ENCODE data around the gene LIMCH1. TPM values are rescaled to one million over a fixed set of nuclear protein-coding genes. Genes with fewer than 3 reads are reported as not detected.

LIMCH1 gene
- total and polyA plus RNA-seq, 2 of the 8 experiments (the other 6 are each of a cell fraction or from before 2014, with no cell fraction given) = 2.7 to 3.0 TPM

DNA sequence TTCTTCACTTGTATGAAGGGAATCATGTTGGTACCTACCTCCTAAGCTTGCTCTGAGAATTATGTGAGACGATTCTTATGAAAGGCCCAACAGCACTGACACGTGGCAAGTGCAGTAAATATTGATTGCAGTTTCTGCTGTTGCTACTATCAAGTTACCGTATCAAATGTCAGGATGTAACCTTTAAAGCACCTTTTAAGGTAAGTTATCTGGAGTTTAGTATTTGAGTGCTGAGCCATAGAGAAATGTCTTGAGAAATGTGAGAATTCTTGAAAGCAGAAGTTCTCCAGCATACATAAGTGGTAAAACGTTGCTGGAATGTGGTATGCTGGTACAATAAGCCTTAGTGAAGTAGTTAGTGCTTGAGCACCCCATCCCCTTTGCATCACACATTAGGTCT, 120.2 kb downstream of the LIMCH1 start:
- FAIRE-seq (no peak), DNase-seq (ENCODE audit: low read depth in 1 of 2, low spot score in 2 of 2) (no peak)
- H3K79me1 ChIP-seq (ENCODE audit: low read depth, low read length) = no peaks in the 10 kb centered on the region
- H4K91ac ChIP-seq (replicated peaks; ENCODE audit: insufficient read length, low read length) = no peak overlapping the region
- no peak overlapping the region for H3K27ac ChIP-seq (ENCODE audit: low read depth, low read length)
- H3K4ac ChIP-seq (replicated peaks; ENCODE audit: insufficient read length, low read depth, low read length) = no peak overlapping the region
- H3K18ac ChIP-seq (ENCODE audit: extremely low read depth, low read length) = no peak overlapping the region
- H3K36me3 ChIP-seq (ENCODE audit: control insufficient read depth in 2 of 4, insufficient read depth in 4 of 4, low read length in 3 of 4) = no peaks in the 10 kb centered on the region
- H2AK5ac ChIP-seq (ENCODE audit: low read depth, low read length) = no peak overlapping the region
- no peaks in the 10 kb centered on the region for H3K9me3 ChIP-seq (ENCODE audit: insufficient read depth in 2 of 2, low read depth in 1 of 2, low read length in 1 of 2)
- no peak overlapping the region for H2BK12ac ChIP-seq (ENCODE audit: low read depth, low read length)
- no peaks in the 10 kb centered on the region for H3K4me1 ChIP-seq (replicated peaks in 1 of 4; ENCODE audit: control insufficient read depth in 3 of 4, insufficient read depth in 4 of 4, low read length in 3 of 4)
- no peak overlapping the region for H3K4me3 ChIP-seq (ENCODE audit: extremely low read depth in 1 of 4, insufficient read depth in 2 of 4, low read depth in 3 of 4, low read length in 4 of 4)
- H3K23me2 ChIP-seq (ENCODE audit: low read depth, low read length) = no peaks in the 10 kb centered on the region
- ChIA-PET POLR2A (ENCODE audit: partially characterized antibody) (no interaction called here), CTCF (ENCODE audit: partially characterized antibody) (interaction anchor here (1.0 to 1.4 kb wide), 4 partner anchors 113 to 377 kb away, joined by 3 to 4 read pairs (median 4); no protein-coding TSS in a partner anchor)
- no peak overlapping the region for H2BK20ac ChIP-seq (ENCODE audit: low read length)
- H3K14ac ChIP-seq (ENCODE audit: insufficient read length) = no peak overlapping the region
- H3K27me3 ChIP-seq (replicated peaks in 1 of 4; ENCODE audit: control insufficient read depth in 3 of 4, extremely low read depth in 1 of 4, insufficient read depth in 3 of 4, low read length in 3 of 4) = no peaks in the 10 kb centered on the region
- no peaks in the 10 kb centered on the region for H3K79me2 ChIP-seq (ENCODE audit: control insufficient read depth in 1 of 2, insufficient read depth in 2 of 2, low read length in 2 of 2)
- no peak overlapping the region for H4K8ac ChIP-seq (ENCODE audit: extremely low read depth, insufficient read depth, low read length)
- H3K4me2 ChIP-seq (ENCODE audit: insufficient read depth in 1 of 2, low read depth in 2 of 2, low read length in 2 of 2) = no peak overlapping the region
- no peak overlapping the region for H3K23ac ChIP-seq (ENCODE audit: insufficient read length)
- no peak overlapping the region for H2BK120ac ChIP-seq (replicated peaks; ENCODE audit: low read depth, low read length)
- no peak overlapping the region for H2BK15ac ChIP-seq (ENCODE audit: low read length)
- H2BK5ac ChIP-seq (ENCODE audit: low read depth, low read length) = no peak overlapping the region
- TF ChIP-seq GTF2F1 (IDR thresholded peaks at IDR 0.05; ENCODE audit: borderline replicate concordance, low read depth, low read length) = no peak
- no peak for TF ChIP-seq EZH2 (IDR thresholded peaks at IDR 0.05; ENCODE audit: low read depth, low read length, severe bottlenecking)
- peak; percentile 6; the same call in 1 of the 2 replicates for TF ChIP-seq SRF (IDR thresholded peaks at IDR 0.05; ENCODE audit: low read depth, low read length)
- TF ChIP-seq SP1 (IDR thresholded peaks at IDR 0.05; ENCODE audit: low read depth, low read length) = no peak
- TF ChIP-seq CTBP2 (IDR thresholded peaks at IDR 0.05; ENCODE audit: borderline replicate concordance, insufficient read depth, insufficient read length, low read length) = no peak
- no peak for TF ChIP-seq RBBP5 (IDR thresholded peaks at IDR 0.05; ENCODE audit: borderline replicate concordance, low read depth, low read length)
- TF ChIP-seq ATF3 (IDR thresholded peaks at IDR 0.05; ENCODE audit: insufficient read depth, low read depth, low read length) = no peak
- no peak for TF ChIP-seq ZNF274 (IDR thresholded peaks at IDR 0.05; ENCODE audit: borderline replicate concordance, extremely low read depth, low read length)
- H3K9ac ChIP-seq (replicated peaks in 1 of 4; ENCODE audit: extremely low read depth in 1 of 4, low read depth in 3 of 4, low read length in 3 of 4) = no peak overlapping the region
- 71% methylated on average over 4 of the region's 4 CpGs; no CpG with 5 or more reads in 1 of the 2 experiments for WGBS, 2 experiments (ENCODE audit: extremely low coverage in 1 of 2, insufficient coverage in 1 of 2, insufficient read length in 1 of 2, insufficient replicate concordance in 2 of 2, low coverage in 1 of 2, low lambda C conversion rate in 2 of 2, missing lambda C conversion rate in 1 of 2)
- H4K20me1 ChIP-seq (replicated peaks in 1 of 2; ENCODE audit: control insufficient read depth in 1 of 2, insufficient read depth in 2 of 2, low read length in 2 of 2) = no peaks in the 10 kb centered on the region
- H2AFZ ChIP-seq (ENCODE audit: low read length) = no peak overlapping the region
- no peak overlapping the region for H3K56ac ChIP-seq (replicated peaks; ENCODE audit: insufficient read length, low read depth, low read length)
- H4K5ac ChIP-seq (ENCODE audit: insufficient read length, low read depth, low read length) = no peak overlapping the region
